Ovary (tissue), 3 donors: ENCODE results near the gene OXA1L.

Experiments used
- CTCF ChIP-seq, 3 donors: fragments of 450-650 bp in 2 of 3; fragments of 200-600 bp in 1 of 3; IDR thresholded peaks; one replicate each; pipeline versions ENCODE4 v1.5.1 to v1.8.0; 2016 to 2022; ENCODE audit warnings: antibody characterized with exemption in 3 of 3, mild to moderate bottlenecking in 1 of 3
- POLR2A ChIP-seq: fragments of 450-650 bp; IDR thresholded peaks from one replicate; pipeline ENCODE4 v1.6.1; 2017; ENCODE audit warnings: antibody characterized with exemption, mild to moderate bottlenecking, moderate library complexity
- donor health status: DM: no; HTN: no; CAD: no.

- no peak for TF ChIP-seq CTCF (IDR thresholded peaks at IDR 0.05)
- TF ChIP-seq POLR2A: no peak
These were observed 29.7 kb downstream of the OXA1L start for GRCh38 chr14:22796087-22796707.
